Mucosa of gallbladder (tissue), 1 donor: ENCODE results near the gene KCNK5. TPM values are rescaled to one million over a fixed set of nuclear protein-coding genes. Genes with fewer than 3 reads are reported as not detected.
A peak's percentile ranks its signal among the peaks of the same experiment; 100 is the strongest.

Source experiments
- DNase-seq: peaks from one replicate; pipeline ENCODE4 v3.0.0-alpha.2; 2020; ENCODE audit warnings: low spot score
- total RNA-seq: library from RNA; stranded (reverse); gene quantifications from one replicate; pipeline ENCODE4 v1.2.1, GENCODE V29; 2021
- donor health status: DM: no; HTN: no; CAD: no.

The KCNK5 gene
- 242 TPM for total RNA-seq

DNA sequence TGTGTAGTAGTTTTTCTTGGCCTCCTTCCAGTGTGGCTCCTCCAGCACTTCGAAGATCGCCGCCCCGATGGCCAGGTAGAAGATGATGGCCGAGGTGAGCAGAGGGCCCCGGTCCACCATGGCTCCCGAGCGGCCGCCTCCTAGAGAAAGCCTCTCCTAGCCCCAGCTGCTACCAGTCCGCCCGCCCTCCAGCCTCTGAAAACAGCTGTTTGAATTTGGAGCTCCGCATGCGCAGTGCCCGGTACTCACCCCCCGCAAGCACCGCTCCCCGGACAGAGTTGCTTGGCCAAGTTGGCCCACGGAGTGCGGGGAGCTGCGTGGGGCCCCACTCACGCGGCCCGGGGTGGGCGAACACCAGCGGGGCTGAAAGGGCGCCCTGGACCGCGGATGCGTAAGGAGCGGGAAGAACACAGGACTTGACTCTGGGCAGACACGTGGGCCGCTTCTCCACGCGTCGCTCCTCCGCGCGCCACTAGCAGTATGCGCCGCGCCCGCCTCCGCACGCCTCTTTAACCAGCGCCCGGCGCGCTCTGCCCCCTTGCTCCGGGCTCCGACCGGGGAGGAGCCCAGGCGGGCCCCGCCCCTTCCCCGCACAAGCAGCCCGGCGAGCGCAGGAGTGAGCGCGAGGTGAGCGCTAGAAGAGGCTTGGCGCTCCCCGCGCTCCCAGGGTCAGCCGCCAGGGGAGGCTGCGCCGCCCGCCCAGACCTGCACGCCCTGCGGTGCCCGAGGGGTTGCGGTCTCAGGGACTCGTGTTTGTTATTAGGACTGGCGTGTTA, at the start of gene KCNK5:
Gene KCNK5 (minus strand): TSS at position 484 of the 776 bp plus-strand sequence. CDS start 364 bp downstream, at position 120.
- peak; percentile 87 for DNase-seq

DNA sequence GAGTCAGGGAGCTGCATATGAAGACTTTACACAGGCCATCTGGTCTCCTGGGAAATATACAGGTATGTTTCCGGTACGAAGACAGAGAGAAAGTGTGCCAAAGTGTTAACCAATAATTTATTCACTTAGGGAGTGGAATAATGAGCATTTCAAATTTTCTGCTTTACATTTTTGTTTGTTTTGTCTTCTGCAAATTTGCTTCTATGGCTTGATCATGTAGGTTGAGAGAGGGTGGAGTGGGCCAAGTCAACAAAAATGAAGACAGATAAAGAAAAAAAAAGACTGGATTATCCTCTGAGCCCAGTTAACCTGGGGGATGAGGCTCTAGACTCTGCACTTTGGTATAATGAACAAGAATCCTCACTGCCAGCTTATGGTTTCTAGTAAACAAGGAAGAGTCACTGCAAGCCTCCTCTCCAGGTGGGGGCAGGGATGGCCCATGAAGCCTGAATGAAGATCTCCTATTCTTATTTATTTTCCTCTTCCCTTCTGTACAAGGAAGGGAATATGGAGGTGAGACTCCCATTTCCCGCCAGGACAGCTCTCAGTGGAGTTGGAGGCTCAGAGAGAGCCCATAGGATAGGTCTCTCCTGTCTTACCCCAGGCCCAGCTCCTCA, 47.2 kb upstream of the KCNK5 start:
- no peak for DNase-seq

GRCh38 chr6:39274903-39275302, 45.6 kb upstream of the KCNK5 start:
- no peak for DNase-seq

- DNase-seq = no peak
Observed at GRCh38 chr6:39274471-39274870, 45.2 kb upstream of the KCNK5 start.

GRCh38 chr6:39273406-39273821, 44.1 kb upstream of the KCNK5 start:
- peak; percentile 38 for DNase-seq

GRCh38 chr6:39269961-39270360, 40.7 kb upstream of the KCNK5 start:
- DNase-seq = no peak

- no peak for DNase-seq
Observed at GRCh38 chr6:39268721-39269120, 39.4 kb upstream of the KCNK5 start.

GRCh38 chr6:39268171-39268570, 38.9 kb upstream of the KCNK5 start:
- no peak for DNase-seq

GRCh38 chr6:39266782-39267355, 37.6 kb upstream of the KCNK5 start:
- DNase-seq = no peak

- DNase-seq = no peak
Observed at GRCh38 chr6:39266375-39266774, 37.1 kb upstream of the KCNK5 start.

DNA sequence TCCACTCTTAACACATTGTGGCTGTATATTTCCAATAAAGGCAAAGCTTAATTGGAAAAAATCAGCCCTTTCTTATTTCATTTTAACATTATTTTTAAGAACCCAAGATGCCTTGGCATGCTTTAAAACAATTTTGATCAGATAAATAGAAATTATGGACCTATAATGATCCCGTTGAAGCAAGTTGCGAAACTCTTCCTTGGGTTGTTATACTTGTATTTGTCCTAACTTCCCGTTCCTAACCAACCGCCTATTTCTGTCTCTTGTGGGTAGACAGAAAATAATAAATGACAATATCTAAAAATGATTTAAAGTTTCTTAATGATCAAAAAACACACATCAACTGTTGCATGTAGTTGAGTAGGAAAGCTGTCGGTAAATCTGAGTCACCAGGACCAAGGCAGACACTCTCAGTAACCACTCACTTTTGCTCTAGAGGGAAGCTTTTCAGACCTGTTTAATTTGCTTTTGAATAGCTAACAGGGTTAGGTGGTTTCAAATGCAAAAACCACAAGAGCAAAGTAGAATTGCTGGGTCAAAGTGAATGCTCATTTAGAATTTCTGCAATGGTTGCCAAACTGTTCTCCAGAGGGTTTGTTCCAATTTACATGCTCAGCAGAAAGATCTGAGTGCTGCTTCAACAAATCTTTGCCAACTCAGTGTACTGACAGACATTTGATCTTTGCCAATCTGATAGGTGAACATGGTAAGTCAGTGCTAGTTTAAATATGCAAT, 34.2 kb upstream of the KCNK5 start:
- DNase-seq = no peak

DNA sequence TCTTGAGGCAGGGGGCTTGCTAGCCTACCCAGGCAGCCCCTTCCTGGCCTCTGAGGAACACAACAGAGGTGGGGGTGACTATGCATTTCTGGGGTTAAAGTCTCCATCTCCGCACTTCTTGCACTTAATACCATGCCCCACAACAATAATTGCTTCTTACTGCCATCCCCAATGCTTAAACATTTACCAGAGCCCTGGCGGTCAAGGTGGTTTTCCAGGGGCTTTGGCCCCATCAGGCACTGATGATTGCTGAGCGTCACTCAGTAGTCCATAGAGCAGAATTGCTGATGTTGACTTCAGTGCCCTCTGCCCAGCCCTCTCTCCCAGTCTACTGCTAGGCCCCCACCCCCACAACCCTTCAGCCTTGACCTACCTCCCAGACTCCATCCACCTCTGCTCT, 32.5 kb upstream of the KCNK5 start:
- DNase-seq = no peak

- DNase-seq = no peak
Observed at GRCh38 chr6:39260953-39261352, 31.7 kb upstream of the KCNK5 start.

DNA sequence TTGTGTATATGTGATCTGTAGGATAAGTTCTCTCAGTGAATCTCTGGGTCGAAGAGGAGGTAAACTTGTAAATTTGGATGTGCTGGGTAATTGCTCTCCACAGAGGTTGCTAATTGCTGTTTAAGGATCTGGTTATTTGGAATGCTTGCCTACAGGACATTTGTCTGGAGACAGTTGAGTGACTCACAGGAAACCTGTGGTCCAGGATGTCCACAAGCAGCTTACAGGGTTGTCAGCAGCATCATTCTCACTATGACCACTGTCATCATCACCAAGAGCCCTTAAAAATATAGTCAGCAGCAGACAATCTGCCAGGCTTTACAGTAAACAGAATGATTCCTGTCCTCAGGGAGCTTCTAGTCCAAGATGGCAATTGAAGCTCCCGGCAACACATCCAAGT, 31.2 kb upstream of the KCNK5 start:
- DNase-seq = no peak

- DNase-seq = no peak
Observed at GRCh38 chr6:39256294-39256940, 27.1 kb upstream of the KCNK5 start.

DNA sequence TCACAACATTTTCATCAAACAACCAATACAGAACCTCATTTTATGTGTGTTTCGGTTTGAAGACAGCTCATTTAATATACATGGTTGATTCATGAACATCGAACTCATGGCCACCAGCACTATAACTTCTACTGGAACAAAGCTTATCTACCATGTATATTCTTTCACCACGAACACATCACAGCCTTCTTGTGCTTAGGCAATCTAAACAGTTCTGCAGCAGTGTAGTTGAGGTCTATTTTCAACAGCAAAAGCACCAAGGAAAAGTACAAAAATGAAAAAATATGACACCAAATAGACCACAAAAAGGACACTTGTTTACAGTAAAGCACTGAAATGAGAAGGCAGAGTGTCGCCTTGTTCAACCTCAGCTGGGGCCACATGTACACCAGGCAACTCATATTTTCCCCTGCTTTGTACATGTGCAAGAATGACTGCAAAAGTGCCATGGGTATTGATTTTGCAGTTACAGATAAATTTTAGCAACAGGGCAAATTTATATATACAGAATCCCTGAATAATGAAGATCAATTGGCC, 25.8 kb upstream of the KCNK5 start:
- no peak for DNase-seq

- peak; percentile 29 for DNase-seq
Observed at GRCh38 chr6:39251406-39251805, 22.1 kb upstream of the KCNK5 start.

DNA sequence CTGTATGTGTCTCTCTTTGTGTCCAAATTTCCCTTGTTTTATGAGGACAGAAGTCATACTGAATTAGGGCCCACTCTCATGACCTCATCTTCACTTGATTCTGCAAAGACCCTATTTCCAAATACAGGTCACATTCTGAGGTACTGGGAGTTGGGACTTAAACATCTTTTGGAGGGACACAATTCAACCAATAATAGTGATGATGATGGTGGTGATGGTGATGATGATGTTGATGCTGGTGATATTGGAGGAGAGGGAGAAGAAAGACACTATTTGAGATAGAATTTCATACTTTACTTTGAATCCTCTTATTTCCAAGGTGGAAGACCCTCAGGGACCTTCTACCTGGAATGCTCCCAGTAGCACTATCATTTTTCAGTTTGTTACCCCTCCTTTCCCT, 21.2 kb upstream of the KCNK5 start:
- no peak for DNase-seq

GRCh38 chr6:39249278-39249677, 20.0 kb upstream of the KCNK5 start:
- DNase-seq = no peak

DNA sequence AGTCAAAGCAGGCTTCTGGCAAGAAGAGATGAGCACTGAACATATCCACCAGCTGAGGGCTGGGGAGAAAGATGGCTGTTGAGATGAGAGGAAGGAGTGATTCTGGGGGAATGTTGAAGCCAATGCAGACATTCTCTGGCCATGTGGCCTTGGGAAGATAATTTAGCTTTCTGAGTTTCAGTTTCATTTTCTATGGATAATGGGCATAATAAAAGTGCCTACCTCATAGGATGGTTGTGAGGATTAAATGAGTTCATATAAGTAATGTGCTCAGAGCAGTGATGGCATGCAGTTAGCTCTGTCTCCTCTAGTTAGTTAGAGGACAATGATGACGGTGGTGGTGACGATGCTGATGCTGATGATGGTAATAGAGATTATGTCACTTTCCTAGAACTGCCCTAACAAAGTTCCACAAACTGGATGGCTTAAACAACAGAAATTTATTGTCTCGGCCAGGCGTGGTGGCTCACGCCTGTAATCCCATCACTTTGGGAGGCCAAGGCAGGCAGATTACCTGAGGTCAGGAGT, 18.5 kb upstream of the KCNK5 start:
- DNase-seq = no peak

- no peak for DNase-seq
Observed at GRCh38 chr6:39243809-39244208, 14.5 kb upstream of the KCNK5 start.
